ENCODE measurements around the gene TENM4. TPM values are rescaled to one million over a fixed set of nuclear protein-coding genes. Genes with fewer than 3 reads are reported as not detected.

TENM4 gene
- total RNA-seq, 4 donors from 2014 or later, result 7.7 to 39.3 (median 16.1) TPM

DNA sequence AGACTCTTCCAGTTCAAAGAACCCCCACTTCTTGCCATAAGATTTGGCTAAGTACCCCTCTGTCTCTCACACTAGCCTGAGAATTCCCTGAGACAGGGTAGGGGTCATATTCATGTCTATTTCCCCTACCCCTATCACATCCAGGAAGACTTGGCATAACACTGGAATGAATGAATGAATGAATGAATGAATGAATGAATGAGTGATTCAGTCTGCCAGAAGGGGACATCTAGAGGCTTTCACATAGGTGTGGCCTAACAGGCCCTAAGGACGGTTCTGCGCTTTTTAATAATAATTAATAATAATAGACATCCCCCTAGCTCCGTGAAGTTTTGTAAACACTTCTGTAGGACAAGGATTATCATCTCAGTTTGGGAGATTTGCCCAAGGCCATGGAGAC lies 415.7 kb downstream of the TENM4 start:
- intact Hi-C loops (cut with DNase I), result no loop called here
- Histone ChIP-seq H3K9me3 (no peaks in the 10 kb centered on the region), H3K4me3 (no peak overlapping the region), H3K4me1 (peaks cover 0 to 2% (median 0%) of the 10 kb centered on the region in 3 donors), H3K27me3 (peaks cover 0 to 11% (median 0%) of the 10 kb centered on the region in 4 donors), H3K27ac (no peak overlapping the region), H3K36me3 (no peaks in the 10 kb centered on the region)
- TF ChIP-seq, protein P1, sequence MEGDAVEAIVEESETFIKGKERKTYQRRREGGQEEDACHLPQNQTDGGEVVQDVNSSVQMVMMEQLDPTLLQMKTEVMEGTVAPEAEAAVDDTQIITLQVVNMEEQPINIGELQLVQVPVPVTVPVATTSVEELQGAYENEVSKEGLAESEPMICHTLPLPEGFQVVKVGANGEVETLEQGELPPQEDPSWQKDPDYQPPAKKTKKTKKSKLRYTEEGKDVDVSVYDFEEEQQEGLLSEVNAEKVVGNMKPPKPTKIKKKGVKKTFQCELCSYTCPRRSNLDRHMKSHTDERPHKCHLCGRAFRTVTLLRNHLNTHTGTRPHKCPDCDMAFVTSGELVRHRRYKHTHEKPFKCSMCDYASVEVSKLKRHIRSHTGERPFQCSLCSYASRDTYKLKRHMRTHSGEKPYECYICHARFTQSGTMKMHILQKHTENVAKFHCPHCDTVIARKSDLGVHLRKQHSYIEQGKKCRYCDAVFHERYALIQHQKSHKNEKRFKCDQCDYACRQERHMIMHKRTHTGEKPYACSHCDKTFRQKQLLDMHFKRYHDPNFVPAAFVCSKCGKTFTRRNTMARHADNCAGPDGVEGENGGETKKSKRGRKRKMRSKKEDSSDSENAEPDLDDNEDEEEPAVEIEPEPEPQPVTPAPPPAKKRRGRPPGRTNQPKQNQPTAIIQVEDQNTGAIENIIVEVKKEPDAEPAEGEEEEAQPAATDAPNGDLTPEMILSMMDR (IDR thresholded peaks at IDR 0.05), result no peak
- TF ChIP-seq POLR2A (IDR thresholded peaks at IDR 0.05), result no peak
- no peak for DNase-seq
- WGBS, 2 donors, result 77 to 78% methylated on average over 3 of the region's 3 CpGs

DNA sequence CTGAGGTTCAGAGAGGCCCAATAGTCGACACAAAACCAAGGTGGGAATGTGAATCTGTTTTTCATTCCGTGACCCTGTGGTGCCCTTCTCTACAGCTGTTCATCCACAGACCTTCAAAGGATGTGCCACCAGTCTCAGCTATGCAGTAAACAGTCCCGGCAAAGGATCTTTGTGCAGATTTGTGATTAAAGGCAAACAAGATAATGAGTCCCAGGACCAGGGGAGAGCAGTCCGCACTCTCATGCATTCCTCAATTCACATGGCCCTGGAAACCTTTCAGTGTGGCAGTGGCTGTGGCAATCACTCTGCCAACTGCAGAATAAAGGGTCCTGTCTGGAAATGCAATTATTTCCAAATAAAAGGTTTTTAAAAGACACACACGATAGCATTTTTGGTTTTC lies 418.6 kb downstream of the TENM4 start:
- H3K36me3 ChIP-seq, result no peaks in the 10 kb centered on the region
- no peaks in the 10 kb centered on the region for H3K4me1 ChIP-seq
- H3K9me3 ChIP-seq, result no peaks in the 10 kb centered on the region
- TF ChIP-seq, protein P1 (IDR thresholded peaks at IDR 0.05), result no peak
- no peak for TF ChIP-seq POLR2A (IDR thresholded peaks at IDR 0.05)
- no peak overlapping the region for H3K4me3 ChIP-seq
- peaks cover 0 to 11% (median 0%) of the 10 kb centered on the region in 4 donors for H3K27me3 ChIP-seq
- no peak for DNase-seq
- H3K27ac ChIP-seq, result no peak overlapping the region
- 78 to 80% methylated on average over 5 of the region's 5 CpGs for WGBS, 2 donors
- intact Hi-C loops (cut with DNase I), result no loop called here

- H3K27me3 ChIP-seq, result peaks cover 0 to 11% (median 0%) of the 10 kb centered on the region in 4 donors
- H3K4me3 ChIP-seq, result no peak overlapping the region
- TF ChIP-seq, protein P1 (IDR thresholded peaks at IDR 0.05), result no peak
- TF ChIP-seq POLR2A (IDR thresholded peaks at IDR 0.05), result no peak
- H3K27ac ChIP-seq, result no peak overlapping the region
- intact Hi-C loops (cut with DNase I), result no loop called here
- H3K9me3 ChIP-seq, result no peaks in the 10 kb centered on the region
- WGBS, 2 donors, result 92 to 100% methylated on average over 1 of the region's 1 CpG
- H3K4me1 ChIP-seq, result no peaks in the 10 kb centered on the region
- no peaks in the 10 kb centered on the region for H3K36me3 ChIP-seq
- DNase-seq, result no peak
Observed at GRCh38 chr11:79021601-79022000, 419.2 kb downstream of the TENM4 start.

GRCh38 chr11:79019975-79020374 lies 420.9 kb downstream of the TENM4 start:
- TF ChIP-seq, protein P1 (IDR thresholded peaks at IDR 0.05), result no peak
- no peak for TF ChIP-seq POLR2A (IDR thresholded peaks at IDR 0.05)
- peaks cover 0 to 3% (median 0%) of the 10 kb centered on the region in 3 donors for H3K4me1 ChIP-seq
- H3K36me3 ChIP-seq, result no peaks in the 10 kb centered on the region
- no peaks in the 10 kb centered on the region for H3K9me3 ChIP-seq
- no peak overlapping the region for H3K4me3 ChIP-seq
- WGBS, 2 donors, result 85 to 91% methylated on average over 4 of the region's 4 CpGs
- intact Hi-C loops (cut with DNase I), result no loop called here
- no peak for DNase-seq
- peaks cover 0 to 11% (median 0%) of the 10 kb centered on the region in 4 donors for H3K27me3 ChIP-seq
- H3K27ac ChIP-seq, result no peak overlapping the region

- no peak for TF ChIP-seq POLR2A (IDR thresholded peaks at IDR 0.05)
- TF ChIP-seq, protein P1 (IDR thresholded peaks at IDR 0.05), result no peak
- DNase-seq, result no peak
- intact Hi-C loops (cut with DNase I), result no loop called here
- H3K36me3 ChIP-seq, result no peaks in the 10 kb centered on the region
- peaks cover 0 to 7% (median 0%) of the 10 kb centered on the region in 4 donors for H3K27me3 ChIP-seq
- H3K4me1 ChIP-seq, result peaks cover 0 to 10% (median 0%) of the 10 kb centered on the region in 3 donors
- no peak overlapping the region for H3K27ac ChIP-seq
- H3K9me3 ChIP-seq, result no peaks in the 10 kb centered on the region
- H3K4me3 ChIP-seq, result no peak overlapping the region
Observed at GRCh38 chr11:79019277-79019676, 421.6 kb downstream of the TENM4 start.
